ENCODE results near the gene LZTR1.

LZTR1 gene

DNA sequence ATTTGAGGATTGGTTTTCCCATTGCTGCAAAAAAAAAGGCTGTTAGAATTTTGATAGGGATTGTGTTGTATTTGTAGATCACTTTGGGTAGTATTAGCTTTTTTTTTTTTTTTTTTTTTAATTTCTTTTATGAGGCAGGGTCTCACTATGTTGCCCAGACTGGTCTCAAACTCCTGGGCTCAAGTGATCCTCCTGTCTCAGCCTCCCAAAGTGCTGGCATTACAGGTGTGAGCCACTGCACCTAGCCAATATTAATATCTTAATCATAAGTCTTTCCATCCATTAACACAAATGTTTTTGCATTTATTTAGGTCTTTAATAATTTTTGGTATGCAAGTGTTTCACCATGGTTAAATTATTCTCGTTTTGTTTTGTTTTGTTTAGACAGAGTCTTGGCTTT lies 38.1 kb upstream of the LZTR1 start:
- peaks cover 48% of the 10 kb centered on the region for H3K4me1 Mint-ChIP-seq

DNA sequence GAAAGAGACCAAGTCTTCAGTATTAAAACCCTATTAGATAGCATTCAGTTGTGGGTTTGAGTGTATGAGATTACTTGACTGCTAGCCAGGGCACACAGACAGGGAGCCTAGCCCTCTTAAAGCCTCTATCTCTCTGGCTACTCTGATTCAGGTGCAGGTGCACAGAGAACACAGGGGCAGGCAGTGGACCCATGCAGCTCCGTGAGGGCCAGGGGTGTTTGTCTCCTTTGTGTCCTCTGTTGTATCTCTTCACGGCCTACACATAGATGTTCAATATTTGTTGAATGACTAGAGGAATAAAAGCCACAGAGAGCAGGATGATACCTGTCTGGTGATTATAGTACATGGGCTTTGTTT lies 36.5 kb upstream of the LZTR1 start:
- Mint-ChIP-seq H3K4me3 (no peak overlapping the region), H3K9me3 (no peaks in the 10 kb centered on the region), H3K36me3 (peaks cover 24% of the 10 kb centered on the region), H3K27me3 (no peaks in the 10 kb centered on the region), H3K27ac (no peak overlapping the region), H3K4me1 (peaks cover 38% of the 10 kb centered on the region)
- no peak for DNase-seq (ENCODE audit: low spot score in 2 of 2)
- ATAC-seq (ENCODE audit: low read depth) = no peak

More for the DNA sequence above, 38.1 kb upstream of the LZTR1 start:
- Mint-ChIP-seq H3K27ac (no peak overlapping the region), H3K27me3 (no peaks in the 10 kb centered on the region), H3K4me3 (no peak overlapping the region), H3K9me3 (no peaks in the 10 kb centered on the region), H3K36me3 (peaks cover 19% of the 10 kb centered on the region)
- ATAC-seq (ENCODE audit: low read depth) (no peak), DNase-seq (ENCODE audit: low spot score in 2 of 2) (no peak)

DNA sequence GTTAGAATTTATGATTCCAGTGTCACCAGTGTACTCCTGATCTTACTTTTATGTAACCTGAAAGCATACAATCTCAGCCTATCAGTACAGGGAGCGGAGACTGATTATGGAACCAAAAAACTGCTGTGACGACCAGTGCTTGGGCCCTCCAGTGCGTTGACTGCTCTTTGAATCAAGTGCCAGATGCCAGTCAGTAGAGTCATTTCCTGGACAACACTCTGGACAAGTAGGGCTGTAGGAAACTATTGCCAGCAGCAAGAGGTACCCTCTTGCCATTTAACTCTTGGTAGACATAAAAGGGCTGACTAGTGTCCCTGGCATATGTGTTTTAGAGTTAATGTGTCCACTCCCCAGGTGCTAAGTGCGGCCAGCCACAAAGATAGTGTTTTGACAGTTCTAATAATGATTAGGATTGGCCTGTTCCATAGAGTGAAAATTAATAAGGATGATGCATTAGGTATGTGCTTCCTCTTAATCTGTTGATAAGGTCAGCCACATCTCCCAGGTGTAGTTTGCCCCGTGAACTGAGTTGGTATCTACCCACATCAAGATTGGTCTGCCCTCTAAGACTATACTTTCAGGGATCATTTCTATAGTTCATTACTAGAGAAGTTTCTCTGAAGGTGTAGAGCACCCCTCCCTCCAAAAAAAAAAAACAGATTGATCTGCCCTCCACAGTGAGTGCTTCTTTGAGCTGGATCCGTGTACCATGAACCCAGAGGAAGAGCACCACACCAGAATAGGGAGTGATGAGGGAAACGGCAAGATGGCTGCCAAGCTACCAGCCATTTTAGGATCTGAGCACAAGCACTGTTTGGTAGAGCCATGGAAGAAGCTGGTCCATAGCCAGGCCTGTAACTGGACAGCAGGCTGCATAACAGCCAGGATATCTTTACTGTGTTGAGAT lies 35.8 kb upstream of the LZTR1 start:
- ATAC-seq (ENCODE audit: low read depth) = no peak
- H3K4me1 Mint-ChIP-seq = peaks cover 31% of the 10 kb centered on the region
- no peak for DNase-seq (ENCODE audit: low spot score in 2 of 2)
- no peak overlapping the region for H3K4me3 Mint-ChIP-seq
- no peaks in the 10 kb centered on the region for H3K9me3 Mint-ChIP-seq
- H3K27ac Mint-ChIP-seq = no peak overlapping the region
- H3K36me3 Mint-ChIP-seq = peaks cover 20% of the 10 kb centered on the region
- H3K27me3 Mint-ChIP-seq = no peaks in the 10 kb centered on the region

DNA sequence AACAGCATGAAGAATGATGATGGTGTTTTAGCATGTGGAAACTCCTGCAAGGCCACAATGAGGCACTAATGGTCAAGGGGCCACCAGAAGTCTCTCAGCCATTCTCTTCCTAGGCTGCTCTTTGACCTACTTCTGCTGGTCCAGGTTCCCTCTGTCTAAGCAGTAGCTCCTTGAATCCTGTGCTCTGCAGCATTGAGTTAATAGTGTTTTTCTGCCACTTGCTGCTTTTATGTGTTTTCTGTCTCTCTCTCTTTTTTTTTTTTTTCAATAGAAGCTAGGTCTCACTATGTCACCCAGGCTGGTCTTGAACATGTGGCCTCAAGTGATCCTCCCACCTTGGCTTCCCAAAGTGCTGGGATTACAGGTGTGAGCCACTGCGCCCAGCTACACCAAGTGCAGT lies 35.1 kb upstream of the LZTR1 start:
- no peaks in the 10 kb centered on the region for H3K9me3 Mint-ChIP-seq
- ATAC-seq (ENCODE audit: low read depth) (no peak), DNase-seq (ENCODE audit: low spot score in 2 of 2) (no peak)
- H3K4me1 Mint-ChIP-seq = peaks cover 28% of the 10 kb centered on the region
- H3K36me3 Mint-ChIP-seq = peaks cover 18% of the 10 kb centered on the region
- H3K27me3 Mint-ChIP-seq = no peaks in the 10 kb centered on the region
- no peak overlapping the region for H3K4me3 Mint-ChIP-seq
- H3K27ac Mint-ChIP-seq = no peak overlapping the region

DNA sequence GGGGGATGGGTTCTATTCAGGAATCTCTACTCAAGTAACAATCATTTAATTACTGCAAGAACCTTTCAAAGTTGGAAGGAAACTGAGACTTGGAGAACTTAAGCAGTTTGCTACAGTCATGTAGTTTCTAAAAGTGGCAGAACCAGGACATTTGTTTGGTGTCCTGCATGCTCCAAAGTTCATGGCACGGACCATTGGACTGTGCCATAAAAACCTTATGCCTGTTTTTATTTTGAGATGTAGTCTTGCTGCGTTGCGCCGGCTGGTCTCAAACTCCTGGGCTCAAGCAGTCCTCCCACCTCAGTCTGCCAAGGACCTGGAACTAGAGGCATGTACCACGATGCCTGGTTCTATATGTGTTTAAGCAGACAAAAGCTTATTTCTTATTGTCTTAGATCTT lies 33.6 kb upstream of the LZTR1 start:
- H3K4me3 Mint-ChIP-seq = no peak overlapping the region
- DNase-seq (ENCODE audit: low spot score in 2 of 2) (no peak), ATAC-seq (ENCODE audit: low read depth) (no peak)
- H3K27ac Mint-ChIP-seq = no peak overlapping the region
- H3K9me3 Mint-ChIP-seq = no peaks in the 10 kb centered on the region
- H3K4me1 Mint-ChIP-seq = peaks cover 20% of the 10 kb centered on the region
- peaks cover 18% of the 10 kb centered on the region for H3K36me3 Mint-ChIP-seq
- no peaks in the 10 kb centered on the region for H3K27me3 Mint-ChIP-seq

DNA sequence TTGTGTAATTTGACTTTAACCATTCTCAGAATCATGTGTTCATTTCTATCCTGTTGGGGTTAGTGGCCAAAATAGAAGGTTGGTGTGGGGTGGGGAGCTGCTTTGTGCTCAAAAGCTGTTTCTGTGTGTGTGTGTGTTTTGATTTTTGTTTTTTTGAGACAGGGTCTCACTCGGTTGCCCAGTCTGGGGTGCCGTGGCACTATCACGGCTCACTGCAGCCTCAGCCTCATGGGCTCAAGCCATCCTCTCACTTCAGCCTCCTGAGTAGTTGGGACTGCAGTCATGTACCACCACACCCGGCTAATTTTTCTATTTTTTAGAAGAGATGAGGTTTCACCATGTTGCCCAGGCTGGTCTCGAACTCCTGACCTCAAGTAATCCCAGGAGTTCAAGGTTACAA lies 33.1 kb upstream of the LZTR1 start:
- DNase-seq (ENCODE audit: low spot score in 2 of 2) (no peak), ATAC-seq (ENCODE audit: low read depth) (no peak)
- Mint-ChIP-seq H3K27ac (no peak overlapping the region), H3K27me3 (no peaks in the 10 kb centered on the region), H3K36me3 (peaks cover 15% of the 10 kb centered on the region), H3K4me1 (peaks cover 15% of the 10 kb centered on the region), H3K4me3 (no peak overlapping the region), H3K9me3 (no peaks in the 10 kb centered on the region)

DNA sequence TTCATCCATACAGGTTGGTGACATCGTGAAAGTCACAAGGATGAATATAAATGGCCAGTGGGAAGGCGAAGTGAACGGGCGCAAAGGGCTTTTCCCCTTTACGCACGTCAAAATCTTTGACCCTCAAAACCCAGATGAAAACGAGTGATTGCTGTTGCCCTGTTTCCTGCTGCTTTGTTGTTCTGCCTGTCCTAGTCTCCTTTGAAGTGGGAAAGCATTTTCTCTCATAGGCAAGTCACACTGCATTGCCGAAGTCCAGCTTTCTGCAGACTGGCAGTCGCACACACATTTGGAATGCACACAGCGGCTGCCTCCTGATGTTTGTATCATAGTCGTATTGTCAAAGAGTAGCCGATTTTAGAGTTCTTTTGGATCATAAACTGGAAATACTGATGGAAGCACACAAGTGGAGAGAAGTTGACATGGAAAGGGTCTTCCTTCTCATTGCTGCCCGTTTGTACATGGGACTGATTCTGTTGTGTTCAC lies 32.4 kb upstream of the LZTR1 start:
- DNase-seq (ENCODE audit: low spot score in 2 of 2) (no peak), ATAC-seq (ENCODE audit: low read depth) (no peak)
- Mint-ChIP-seq H3K27me3 (no peaks in the 10 kb centered on the region), H3K4me1 (peaks cover 15% of the 10 kb centered on the region), H3K27ac (no peak overlapping the region), H3K4me3 (no peak overlapping the region), H3K36me3 (peaks cover 15% of the 10 kb centered on the region), H3K9me3 (no peaks in the 10 kb centered on the region)

DNA sequence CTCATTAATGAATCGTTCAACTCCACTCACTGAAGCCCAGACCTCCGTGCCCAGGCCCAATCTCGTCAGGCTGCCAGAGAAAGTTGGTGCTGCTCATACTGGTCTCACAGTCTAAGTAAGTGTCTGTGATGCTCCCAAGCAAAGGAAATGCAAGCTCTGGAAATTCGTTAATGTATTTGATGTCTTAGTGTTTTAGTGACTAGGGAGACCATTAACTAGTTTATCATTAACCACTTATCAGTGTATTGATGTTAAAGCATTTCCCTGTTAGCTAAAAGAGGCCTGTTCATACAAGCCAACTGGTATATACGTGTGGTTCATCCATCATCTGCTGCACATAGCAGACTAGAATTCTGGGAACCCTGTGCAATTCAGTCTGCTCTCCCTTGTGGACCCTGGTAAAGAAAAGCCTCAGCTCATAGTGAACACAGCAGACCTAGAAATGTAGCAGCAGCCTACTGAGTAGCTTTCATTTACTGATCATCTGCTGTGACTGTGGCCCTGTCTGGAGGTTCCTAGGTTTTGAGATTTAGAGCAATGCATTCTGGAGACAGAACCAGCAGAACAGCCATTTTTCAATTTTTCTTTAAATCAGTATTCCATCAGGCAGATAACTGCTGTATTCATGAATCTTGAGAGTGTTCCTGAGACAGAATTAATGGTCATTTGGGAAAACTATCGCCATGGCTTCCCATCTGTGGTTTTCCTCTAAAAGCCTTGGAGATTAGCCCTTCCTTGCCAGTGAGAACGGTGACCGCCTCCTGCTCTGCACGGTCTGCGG lies 30.8 kb upstream of the LZTR1 start:
- H3K4me3 Mint-ChIP-seq = no peak overlapping the region
- H3K4me1 Mint-ChIP-seq = peaks cover 5% of the 10 kb centered on the region
- DNase-seq (ENCODE audit: low spot score in 2 of 2) (no peak), ATAC-seq (ENCODE audit: low read depth) (no peak)
- peaks cover 15% of the 10 kb centered on the region for H3K36me3 Mint-ChIP-seq
- no peak overlapping the region for H3K27ac Mint-ChIP-seq
- H3K27me3 Mint-ChIP-seq = no peaks in the 10 kb centered on the region
- H3K9me3 Mint-ChIP-seq = no peaks in the 10 kb centered on the region

DNA sequence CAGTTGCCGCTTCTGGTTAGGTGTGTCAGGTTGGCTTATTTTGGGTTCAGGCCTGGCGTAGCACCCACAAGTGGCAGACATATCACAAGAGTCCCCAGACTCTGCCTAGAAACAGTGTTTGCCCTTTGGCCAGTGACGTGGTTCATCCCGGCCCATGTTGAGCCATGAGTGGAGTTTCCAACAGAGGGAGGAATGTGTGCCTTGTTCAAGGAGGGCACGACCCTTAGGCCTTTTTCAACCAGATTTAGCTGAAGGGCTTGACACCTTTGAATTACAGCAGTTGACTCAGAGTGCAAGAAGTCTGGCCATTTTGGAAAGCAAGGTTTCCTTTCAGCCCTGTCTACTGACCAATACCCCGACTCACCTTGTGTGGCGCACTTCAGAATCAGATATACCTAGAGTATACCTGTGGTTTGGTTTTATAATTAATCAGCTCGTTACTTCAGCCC lies 30.1 kb upstream of the LZTR1 start:
- peaks cover 4% of the 10 kb centered on the region for H3K4me1 Mint-ChIP-seq
- H3K27me3 Mint-ChIP-seq = no peaks in the 10 kb centered on the region
- H3K4me3 Mint-ChIP-seq = no peak overlapping the region
- H3K36me3 Mint-ChIP-seq = peaks cover 15% of the 10 kb centered on the region
- H3K27ac Mint-ChIP-seq = no peak overlapping the region
- ATAC-seq (ENCODE audit: low read depth) (no peak), DNase-seq (ENCODE audit: low spot score in 2 of 2) (no peak)
- no peaks in the 10 kb centered on the region for H3K9me3 Mint-ChIP-seq

DNA sequence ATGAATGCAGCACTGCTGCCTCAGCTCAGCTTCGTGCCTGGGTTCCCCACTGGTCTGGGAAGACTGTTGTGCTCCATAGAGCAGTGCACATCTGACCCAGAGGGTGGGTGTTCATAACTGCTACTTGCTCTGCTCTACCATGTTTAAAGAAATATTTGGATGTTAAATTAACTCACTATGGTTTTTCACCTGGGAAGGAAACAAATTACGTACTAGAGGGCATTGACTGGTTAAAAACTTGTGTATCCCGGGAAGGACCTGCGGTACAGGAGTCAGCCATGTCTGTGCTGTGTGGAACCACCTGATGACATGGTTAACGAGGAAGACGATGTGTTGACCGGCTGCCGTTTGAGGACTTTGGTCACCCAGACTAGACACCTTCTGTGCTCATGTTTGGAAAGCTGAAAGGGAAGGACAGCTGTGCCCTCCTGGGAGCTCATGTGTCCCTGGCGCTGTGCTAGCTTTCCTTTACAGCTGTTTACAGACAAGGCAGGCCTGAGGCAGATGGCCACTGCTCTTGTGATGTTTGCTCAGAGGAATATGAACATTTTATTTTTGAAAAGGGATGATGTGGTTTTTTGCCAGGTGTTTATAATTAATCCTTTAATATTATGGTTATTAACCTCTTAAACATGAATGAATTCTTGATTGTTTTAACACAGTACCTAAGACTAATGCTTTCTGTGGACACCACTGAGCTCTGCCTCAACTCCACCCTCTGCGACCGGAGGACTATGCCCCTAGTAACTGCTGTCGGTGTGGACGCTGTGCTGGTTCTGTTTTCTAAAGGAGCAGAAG lies 29.4 kb upstream of the LZTR1 start:
- H3K4me3 Mint-ChIP-seq = no peak overlapping the region
- H3K4me1 Mint-ChIP-seq = peaks cover 7% of the 10 kb centered on the region
- ATAC-seq (ENCODE audit: low read depth) = no peak
- H3K27me3 Mint-ChIP-seq = no peaks in the 10 kb centered on the region
- no peaks in the 10 kb centered on the region for H3K9me3 Mint-ChIP-seq
- no peak overlapping the region for H3K27ac Mint-ChIP-seq
- peaks cover 15% of the 10 kb centered on the region for H3K36me3 Mint-ChIP-seq
- DNase-seq (ENCODE audit: low spot score in 2 of 2) = no peak

DNA sequence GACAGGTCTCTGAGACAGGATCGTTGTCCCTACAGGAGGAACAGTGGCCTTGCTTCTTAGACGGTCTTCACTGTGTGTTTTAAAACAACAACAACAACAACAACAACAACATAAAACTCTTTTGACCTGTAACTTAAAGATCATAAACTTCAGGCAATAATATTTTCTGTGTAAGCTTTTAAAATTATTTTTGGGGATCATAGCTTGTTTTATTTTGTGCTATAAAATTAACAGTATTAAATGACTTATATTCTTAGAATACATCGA lies 28.8 kb upstream of the LZTR1 start:
- no peak for ATAC-seq (ENCODE audit: low read depth)
- Mint-ChIP-seq H3K36me3 (peaks cover 15% of the 10 kb centered on the region), H3K27ac (no peak overlapping the region), H3K27me3 (peaks cover 3% of the 10 kb centered on the region), H3K9me3 (no peaks in the 10 kb centered on the region), H3K4me1 (peaks cover 12% of the 10 kb centered on the region), H3K4me3 (no peak overlapping the region)
- DNase-seq (ENCODE audit: low spot score in 2 of 2) = no peak

DNA sequence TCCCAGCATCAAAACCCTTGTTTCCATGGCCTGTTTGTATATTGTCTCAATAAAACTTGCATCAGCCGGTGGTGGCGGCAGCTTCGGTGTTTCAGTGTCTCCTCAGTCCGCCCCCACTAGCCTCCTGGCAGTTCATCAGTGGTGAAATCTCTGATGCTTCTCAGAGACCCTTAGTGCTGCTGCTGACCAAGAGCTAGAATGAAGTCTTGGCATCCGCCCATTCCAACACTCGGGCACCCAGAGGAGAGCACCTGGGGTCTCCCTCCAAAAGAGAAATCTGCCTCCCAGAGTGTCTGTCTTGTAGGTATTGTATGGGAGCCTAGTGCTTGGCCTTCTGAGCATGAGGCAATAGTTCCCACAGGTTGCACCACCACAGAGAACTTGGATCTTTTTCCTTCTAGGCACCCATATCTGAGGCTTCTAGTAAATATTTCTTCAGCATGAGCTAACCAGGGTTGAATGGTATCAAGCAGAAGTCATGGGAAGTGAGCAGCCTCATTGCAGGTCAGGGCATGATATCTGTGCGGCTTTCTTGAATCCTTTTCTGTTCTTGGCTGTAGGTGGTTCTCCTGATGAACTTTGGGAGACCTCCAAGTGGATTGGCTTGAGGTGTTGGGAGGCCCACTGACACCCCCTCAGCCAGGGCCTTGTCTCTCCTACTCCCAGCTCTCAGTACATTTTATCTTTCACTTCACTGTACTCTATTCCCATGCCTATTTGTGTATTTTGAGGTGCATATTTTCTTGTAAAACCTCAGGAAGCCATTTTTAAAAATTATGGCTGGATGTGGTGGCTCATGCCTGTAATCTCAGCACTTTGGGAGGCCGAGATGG lies 28.2 kb upstream of the LZTR1 start:
- Mint-ChIP-seq H3K9me3 (no peaks in the 10 kb centered on the region), H3K4me3 (no peak overlapping the region), H3K4me1 (peaks cover 12% of the 10 kb centered on the region), H3K27ac (no peak overlapping the region), H3K27me3 (peaks cover 3% of the 10 kb centered on the region), H3K36me3 (peaks cover 15% of the 10 kb centered on the region)
- ATAC-seq (ENCODE audit: low read depth) (no peak), DNase-seq (ENCODE audit: low spot score in 2 of 2) (no peak)

DNA sequence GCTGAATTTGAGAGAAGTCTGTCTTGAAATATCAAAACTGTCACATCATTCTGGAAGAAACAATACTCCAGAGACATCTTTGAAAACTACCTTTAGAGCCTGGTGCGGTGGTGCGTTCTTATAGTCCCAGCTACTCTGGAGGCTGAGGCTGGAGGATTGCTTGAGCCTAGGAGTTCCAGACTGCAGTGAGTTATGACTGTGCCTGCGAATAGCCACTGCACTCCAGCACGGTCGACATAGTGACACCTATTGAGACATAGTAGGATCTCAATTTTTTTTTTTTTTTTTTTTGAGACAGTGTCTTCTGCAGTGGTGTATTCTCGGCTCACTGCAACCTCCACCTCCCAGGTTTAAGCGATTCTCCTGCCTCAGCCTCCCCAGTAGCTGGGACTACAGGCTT lies 26.5 kb upstream of the LZTR1 start:
- H3K9me3 Mint-ChIP-seq = no peaks in the 10 kb centered on the region
- DNase-seq (ENCODE audit: low spot score in 2 of 2) (no peak), ATAC-seq (ENCODE audit: low read depth) (no peak)
- H3K36me3 Mint-ChIP-seq = peaks cover 4% of the 10 kb centered on the region
- peaks cover 12% of the 10 kb centered on the region for H3K4me1 Mint-ChIP-seq
- H3K27ac Mint-ChIP-seq = no peak overlapping the region
- H3K27me3 Mint-ChIP-seq = peaks cover 4% of the 10 kb centered on the region
- no peak overlapping the region for H3K4me3 Mint-ChIP-seq

Data from memory B cell (primary cell).